HG03457 (cell line): ENCODE results near the gene LIMS4.
"Not testable (repeated sequence)": the region's sequence is repeated elsewhere in the genome, so short reads cannot be mapped to it uniquely, and the experiment has no call there.

ENCODE experiments used
- ATAC-seq: cut with Tn5 transposase; IDR thresholded peaks from one replicate; pipeline ENCODE4 v1.9.1; 2021; ENCODE audit warnings: moderate number of reproducible peaks; ENCODE audit not compliant: unreplicated experiment

The LIMS4 gene

DNA sequence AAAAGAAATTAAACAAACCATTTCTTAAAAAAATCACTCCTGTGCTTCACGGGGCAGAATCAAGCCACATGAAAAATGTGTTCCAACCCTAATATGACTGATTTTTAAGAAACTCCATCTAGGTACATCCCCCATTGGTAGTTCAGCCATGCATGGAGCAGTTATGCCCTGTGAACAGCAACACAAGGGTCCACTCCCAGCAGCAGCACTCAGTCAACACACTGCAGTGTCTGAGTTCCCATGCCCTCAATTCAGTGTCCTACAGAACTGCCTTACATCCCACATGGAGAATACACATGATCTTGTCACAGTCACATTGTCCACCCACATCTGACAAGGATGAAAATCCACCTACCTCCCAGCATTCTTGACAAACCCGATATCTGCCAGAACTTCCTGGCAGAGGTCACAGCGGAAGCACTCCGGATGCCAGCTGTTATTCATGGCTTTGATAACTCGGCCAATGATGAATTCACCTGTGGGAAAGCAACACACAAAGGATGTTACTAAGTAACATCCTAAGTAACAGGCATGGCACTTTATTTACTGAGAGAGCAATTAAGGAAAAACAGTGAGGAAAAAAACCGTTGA is 17.4 kb downstream of the LIMS4 start:
- not testable (repeated sequence) for ATAC-seq

DNA sequence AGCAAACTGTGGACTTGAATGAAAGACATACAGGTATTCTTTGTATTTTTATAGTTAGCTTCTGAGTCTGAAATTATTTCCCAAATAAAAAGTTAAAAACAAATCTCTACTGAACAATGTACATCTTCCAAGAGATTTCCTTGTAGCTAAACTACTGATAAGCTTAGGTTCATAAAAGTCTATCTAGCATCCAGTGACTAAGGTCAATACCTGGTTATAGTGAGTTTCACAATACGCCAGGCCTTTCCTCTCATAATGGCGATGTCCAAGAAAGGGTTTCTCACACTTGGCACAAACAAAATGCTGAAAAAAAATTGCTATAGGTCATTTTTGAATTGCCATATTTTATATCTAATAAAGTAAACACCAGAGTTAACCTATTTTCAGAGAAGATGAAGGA is 21.7 kb downstream of the LIMS4 start:
- not testable (repeated sequence) for ATAC-seq

DNA sequence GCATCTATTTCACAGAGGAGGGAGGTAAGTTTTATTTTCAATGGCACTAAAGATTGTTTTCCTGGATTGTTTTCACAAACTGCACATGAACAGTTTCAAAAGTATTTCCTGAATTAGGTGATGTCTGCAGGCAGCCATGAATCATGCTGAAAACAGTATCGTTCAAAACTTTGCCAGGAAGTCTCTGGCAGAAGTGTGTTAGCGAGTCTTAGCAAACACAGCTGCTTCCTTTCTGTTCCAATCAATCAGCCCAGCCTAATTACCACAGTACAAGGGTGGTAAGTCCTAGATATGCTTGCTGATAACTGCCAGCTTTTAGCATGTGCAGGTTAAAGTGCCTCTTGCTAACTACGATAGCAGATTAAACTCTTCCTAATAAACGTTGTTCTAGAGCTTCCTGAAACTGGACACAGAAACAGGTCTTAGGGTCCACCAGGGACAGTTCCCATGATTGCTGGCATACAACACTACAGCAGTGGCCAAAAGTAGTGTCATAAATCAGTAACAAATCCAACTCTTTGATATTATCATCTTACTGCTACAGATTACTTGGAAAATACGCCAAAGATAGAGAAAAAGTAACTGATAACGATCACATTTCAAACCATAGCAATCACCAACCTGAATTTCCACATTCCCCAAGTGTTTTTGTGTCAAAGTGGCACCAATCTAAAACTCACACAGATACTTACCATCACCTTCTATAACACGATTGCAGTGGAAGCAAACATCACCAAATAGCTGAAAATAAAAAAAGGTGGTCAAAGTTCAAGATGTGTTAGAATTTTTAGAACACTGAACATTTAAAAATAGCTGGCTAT is 23.3 kb downstream of the LIMS4 start:
- not testable (repeated sequence) for ATAC-seq

DNA sequence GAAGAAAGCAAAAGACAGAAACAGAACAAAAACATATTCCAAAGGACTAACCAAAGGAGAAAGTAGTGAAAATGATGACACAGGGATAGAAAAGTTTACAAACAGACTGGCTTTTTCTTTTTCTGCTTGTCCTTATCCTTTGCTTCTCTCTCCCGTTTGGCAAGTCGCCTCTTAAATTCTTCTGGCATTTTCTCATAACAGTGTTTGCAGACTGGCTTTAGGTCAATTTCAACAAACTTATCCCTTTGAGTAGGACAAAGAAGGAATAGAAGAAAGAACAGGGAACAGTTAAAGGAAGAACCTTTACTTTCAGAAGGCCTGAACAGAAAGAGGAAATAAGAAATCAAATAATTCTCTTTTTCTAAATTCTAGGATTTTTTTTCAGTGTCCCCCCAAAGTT is 26.0 kb downstream of the LIMS4 start:
- not testable (repeated sequence) for ATAC-seq

DNA sequence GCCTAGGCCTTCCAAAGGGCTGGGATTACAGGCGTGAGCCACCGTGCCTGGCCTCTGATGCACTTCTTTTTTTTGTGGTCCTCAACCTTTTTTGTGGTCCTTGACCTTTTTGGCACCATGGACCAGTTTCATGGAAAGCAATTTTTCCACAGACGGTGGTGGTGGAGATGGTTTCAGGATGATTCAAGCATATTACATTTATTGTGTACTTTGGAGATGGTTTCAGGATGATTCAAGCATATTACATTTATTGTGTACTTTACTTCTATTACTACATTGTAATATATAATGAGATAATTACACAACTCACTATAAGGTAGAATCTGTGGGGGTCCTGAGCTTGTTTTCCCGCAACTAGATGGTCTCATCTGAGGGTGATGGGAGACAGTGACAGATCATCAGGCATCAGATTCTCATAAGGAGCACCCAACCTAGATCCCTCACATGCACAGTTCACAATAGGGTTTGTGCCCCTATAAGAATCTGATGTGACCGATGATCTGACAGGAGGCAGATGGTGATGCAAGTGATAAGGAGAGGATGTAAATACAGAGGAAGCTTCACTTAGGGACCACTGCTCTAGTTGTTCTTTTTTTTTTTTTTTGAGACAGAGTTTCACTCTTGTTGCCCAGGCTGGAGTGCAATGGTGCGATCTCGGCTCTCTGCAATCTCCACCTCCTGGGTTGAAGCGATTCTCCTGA is 29.2 kb downstream of the LIMS4 start:
- not testable (repeated sequence) for ATAC-seq

DNA sequence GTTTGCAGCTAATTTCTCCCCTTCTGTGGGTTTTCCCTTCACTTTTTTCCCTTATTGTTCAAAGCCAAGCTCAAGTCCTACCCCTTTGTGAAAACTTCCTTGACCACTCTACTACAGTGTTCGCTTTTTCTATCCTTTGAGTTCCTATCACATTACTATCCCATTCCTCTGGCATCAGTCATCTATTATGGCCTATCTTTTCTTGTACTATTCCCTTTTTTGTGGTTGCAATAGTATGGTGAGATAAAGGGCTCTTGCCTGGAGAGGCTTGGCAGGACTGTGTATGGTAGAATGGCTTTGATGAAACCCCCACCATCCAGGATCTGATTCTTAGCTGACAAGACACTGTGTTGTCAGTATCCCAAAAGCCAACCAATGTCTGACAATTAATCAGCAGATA is 30.7 kb downstream of the LIMS4 start:
- not testable (repeated sequence) for ATAC-seq

DNA sequence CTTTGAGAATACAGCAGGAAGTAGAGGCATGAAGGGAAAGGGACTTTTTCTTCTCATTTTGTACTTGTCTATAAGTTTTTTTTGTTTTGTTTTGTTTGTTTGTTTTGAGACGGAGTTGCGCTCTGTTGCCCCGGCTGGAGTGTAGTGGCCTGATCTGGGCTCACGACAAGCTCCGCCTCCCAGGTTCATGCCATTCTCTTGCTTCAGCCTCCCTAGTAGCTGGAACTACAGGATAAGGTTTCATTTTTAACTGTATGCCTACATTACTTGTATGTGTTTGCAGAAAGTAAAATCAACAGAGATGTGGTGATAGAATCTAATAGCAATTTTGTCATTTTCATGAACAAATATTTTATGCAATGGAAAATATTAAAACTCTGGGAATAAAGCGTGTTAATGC is 38.1 kb downstream of the LIMS4 start:
- ATAC-seq = not testable (repeated sequence)

DNA sequence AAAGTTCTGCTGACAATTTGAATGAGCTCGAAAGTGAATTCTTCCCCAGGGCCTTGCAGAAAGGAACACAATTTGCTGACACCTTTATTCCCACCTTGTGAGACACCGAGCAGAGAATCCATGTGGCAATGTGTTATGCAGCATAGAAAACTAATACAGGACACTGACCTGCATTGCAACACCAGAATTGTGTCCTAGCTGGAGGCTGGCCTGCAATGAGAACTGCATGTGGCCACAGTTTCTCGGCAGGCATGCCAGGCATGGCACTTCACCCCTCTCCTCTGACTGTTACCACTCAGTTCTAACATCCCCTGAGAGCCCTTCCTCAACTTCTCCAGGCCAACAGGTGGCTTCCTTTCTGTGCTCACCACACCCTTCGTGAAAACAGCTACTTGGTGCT is 46.9 kb downstream of the LIMS4 start:
- not testable (repeated sequence) for ATAC-seq

DNA sequence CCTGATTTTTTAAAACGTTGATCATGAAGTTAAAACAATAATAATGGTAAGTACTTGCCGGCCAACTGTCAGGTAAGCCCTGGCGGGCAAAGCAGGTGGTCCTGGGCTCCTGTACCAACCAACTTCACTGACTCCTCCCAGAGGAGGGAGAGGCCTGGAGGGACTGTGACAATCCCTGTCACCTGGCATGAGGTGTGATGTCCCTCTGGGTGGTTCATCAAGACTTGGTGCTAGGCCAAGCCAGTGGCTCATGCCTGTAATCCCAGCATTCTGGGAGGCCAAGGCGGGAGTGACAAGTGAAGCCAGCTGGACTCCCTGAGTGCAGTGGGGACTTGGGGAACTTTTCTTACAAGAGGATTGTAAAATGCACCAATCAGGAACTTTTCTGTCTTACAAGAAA is 48.2 kb downstream of the LIMS4 start:
- not testable (repeated sequence) for ATAC-seq

DNA sequence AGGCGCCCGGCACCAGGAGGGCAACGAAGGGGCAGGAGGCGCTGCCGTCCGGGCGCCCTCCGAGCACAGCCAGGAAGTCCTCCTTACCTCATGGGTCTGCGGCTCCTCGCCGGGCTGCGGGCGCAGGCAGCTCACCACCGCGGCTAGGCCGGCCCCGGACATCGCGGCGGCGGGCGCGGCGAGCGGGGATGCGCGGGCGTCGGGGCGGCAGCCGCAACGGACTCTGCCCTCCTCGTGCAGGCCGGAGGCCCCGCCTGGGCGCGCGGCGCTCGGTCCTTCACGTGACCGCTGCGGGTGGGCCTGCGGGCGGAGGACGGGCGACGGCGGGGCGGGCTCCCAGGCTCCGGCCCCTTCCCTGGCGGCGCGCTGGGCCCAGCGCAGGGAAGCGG is 49.0 kb downstream of the LIMS4 start:
- not testable (repeated sequence) for ATAC-seq

DNA sequence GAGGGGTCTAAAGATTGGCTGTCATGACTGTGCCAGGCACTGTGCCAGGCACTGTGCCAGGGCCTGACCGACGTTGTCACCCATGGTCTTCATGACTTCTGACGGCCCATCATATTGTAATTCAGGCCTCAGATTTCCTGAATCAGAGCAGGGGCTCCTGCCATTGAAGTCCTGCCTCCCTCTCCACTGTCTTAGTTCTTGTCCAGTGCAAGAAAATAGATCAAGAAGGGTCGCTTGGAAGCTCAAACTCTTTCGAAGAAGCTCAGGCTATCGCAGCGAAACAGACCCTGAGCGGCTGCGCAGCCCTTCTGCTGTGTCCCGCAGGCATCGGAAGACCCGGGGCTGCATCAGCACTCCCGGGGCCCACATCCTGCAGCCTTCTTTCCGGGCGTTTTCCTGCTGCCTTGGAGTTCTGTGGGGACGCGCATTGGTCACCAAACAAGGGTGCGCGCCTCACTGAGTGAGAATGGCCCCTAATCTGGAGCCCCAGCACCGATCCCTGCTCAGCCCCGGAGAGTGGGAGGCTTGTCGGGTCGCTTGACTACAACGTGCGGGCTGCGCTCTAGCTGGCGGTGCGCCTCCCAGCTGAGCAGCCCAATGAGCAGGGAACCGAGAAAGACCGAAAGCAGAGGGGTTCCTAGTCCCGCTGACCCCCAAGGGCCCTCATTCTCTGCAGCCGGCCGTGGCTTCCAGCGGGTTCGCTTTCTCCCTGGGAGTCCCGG is 49.6 kb downstream of the LIMS4 start:
- ATAC-seq = not testable (repeated sequence)

DNA sequence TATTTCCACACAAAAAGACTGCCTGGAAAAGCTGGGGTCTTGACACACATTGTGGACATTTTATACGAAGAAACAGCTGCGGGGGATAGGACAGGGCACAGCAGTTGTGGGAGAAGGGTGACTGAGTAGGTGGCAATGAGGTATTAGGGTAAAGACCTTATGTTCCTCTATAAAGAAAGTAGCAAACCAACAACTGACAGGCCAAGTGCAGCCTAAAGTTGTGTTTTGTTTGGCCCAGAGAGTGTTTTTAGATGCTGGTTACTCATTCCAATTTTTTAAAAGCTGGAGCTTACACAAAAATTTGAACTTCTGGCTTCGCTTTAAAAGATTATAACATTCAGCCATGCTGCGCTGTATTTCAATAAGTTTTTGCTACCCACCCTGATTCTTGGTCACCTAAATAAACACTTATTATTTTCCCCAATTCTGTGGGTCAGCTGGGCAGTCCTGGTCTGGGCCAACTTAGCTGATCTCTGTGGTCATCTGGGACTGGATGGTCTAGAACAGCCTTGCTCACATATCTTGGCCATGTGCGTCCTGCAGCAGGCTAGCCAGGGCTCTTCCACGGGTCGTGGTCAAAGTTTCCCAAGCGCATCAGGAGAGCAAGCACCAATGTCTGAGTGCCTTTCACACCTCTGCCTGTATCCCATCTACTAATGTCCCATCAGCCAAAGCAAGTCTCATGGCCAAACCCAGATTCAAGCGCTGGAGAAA is 51.8 kb downstream of the LIMS4 start:
- ATAC-seq = not testable (repeated sequence)

DNA sequence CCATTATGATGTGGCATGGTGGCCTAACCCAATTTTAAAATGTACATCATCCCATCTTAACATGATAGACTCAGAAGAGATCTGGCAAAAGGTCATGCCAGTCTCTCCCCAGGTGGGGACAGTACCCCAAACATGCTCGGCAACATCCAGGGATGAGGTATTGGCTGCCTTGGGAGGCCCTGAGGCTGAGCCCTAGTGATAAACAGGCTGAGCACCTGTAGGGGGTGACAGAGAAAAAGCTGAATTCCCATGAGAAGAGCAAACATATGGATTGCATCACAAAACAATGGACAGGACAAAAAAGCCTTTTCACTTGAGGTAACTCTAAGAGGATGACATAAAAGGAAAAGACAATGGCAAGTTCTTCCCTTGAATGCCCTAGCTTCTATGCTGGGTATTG is 65.5 kb downstream of the LIMS4 start:
- not testable (repeated sequence) for ATAC-seq

DNA sequence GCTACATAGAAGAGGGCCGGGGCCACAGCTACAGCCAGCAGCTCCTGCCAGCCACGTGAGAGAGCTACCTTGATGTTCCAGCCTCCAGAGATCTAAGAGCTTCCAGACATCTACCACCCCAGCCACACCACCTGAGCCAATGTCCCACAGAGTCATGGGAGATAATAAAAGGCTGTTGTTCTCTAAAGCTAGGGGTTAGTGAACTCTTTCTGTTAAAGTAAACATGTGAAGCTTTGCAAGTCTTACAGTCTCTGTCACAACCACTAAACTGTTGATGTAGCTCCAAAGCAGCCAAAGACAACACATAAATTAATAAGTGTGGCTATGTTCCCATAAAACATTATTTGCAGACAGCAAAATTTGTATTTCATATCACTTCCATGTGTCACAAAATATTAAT is 67.6 kb downstream of the LIMS4 start:
- not testable (repeated sequence) for ATAC-seq

DNA sequence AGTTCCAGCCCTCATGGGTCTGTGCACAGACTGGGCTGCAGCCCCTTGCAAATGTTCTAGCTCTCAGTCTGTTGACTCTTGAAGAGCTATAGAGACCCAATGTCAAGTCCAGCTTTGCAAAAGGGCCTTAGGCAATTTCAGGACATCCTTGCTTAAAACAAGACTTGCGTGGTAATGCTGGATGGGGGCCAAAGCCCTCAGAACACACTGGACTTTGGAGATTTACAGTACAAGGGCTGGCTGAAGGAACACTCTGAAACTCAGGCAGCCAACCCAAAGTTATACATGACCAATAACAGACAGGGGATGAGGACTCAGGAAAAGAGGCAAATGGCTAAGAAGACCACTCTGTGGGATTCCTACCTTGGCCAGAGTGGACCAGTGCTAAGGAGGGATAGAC is 68.4 kb downstream of the LIMS4 start:
- ATAC-seq = not testable (repeated sequence)

DNA sequence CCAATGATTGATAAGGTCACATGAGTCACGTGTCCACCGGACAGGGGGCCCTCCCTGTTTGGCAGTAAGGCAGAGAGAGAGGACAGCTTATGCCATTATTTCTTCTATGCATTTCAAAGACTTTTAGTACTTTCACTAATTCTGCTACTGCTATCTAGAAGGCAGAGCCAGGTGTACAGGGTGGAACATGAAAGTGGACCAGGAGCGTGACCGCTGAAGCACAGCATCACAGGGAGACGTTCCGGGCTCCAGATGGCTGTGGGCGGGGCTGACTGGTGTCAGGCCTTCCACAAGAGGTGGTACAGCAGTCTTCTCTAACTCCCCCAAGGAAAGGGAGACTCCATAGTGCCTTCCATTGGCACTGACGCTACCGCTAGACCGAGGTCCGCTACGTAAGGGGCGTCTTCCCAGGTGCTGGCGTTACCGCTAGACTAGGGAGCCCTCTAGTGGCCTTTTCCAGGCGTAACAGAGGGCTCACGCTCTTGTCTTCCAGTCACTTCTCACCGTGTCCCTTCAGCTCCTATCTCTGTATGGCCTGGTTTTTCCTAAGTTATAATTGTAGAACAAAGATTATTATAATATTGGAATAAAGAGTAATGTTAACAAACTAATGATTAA is 71.5 kb downstream of the LIMS4 start:
- ATAC-seq = not testable (repeated sequence)

DNA sequence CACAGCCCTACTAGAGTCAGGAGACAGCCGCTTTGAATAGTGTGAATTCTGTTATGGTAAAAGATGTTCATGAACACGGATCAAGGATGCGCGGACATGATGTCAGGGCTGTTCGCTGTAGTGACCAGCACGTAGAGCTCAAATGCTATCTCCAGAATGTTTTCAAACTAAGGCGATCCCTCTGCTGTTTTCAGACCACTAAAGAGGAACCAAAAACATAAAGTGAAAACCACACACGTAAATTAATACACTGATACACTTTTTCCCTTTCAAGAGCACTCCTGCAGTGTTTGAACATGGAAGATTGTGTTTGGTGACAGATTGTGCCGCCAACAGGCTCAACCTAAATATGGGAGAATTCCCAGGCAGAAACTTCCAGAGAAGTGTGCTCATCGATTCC is 73.2 kb downstream of the LIMS4 start:
- not testable (repeated sequence) for ATAC-seq

DNA sequence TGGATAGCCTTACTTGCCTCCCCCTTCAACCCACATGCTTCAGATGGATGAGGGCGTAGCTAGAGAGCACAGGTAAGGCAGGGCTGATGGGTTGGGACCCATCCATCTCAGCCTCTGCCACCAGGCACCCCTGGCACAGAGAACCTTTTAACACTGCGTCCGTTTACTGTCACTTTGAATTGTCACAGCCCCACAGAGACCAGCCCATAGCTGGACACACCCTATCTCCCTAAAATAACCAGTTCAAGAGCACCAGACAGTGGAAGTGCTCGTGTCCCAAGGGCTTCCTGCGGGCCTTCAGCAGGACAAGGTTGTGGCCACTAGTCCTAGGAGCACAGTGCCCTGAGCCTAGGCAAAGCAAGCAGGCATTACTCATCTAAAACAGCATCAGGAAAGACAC is 76.6 kb downstream of the LIMS4 start:
- ATAC-seq = not testable (repeated sequence)
